GM18873 (cell line): ENCODE results near the gene SLC5A10.
"Not testable (repeated sequence)": the region's sequence is repeated elsewhere in the genome, so short reads cannot be mapped to it uniquely, and the experiment has no call there.

Source experiments
- ATAC-seq: cut with Tn5 transposase; IDR thresholded peaks from one replicate; pipeline ENCODE4 v1.9.1; 2021; ENCODE audit warnings: mild to moderate bottlenecking, moderate library complexity, moderate number of reproducible peaks; ENCODE audit not compliant: unreplicated experiment, low FRiP score

SLC5A10 gene

DNA sequence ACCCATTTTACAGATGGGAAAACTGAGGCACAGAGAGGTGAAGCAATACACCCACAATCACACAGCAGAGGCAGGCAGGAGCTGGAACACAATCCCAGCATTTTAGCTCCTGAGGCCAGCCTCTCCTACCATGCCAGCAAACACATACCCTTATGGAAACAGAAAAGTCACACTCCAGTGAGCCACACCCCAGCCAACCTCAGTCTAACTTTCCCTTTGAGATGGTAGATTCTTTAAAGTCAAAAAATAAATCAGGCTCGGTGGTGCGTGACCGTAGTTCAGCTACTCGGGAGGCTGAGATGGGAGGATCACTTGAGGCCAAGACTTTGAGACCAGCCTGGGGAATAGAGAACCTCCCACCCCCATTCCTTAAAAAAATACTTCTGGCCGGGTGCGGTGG, 84.2 kb downstream of the SLC5A10 start:
- not testable (repeated sequence) for ATAC-seq

DNA sequence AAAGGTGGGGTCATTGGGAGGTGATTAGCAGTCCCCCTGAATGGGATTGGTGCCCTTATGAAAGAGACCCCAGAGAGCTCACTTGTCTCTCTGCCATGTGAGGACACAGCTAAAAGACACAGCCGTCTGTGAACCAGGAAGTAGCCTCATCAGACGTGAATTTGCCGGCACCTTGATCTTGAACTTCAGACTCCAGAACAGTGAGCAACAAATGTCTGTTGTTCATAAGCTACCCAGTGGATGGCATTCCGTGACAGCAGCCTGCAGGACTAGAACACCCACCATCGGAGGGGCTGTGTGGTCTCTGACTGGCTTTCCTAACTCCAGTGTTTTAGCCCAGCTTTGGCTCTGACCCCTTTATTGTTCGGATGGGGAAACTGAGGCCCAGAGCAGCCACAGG, 85.6 kb downstream of the SLC5A10 start:
- ATAC-seq = not testable (repeated sequence)

DNA sequence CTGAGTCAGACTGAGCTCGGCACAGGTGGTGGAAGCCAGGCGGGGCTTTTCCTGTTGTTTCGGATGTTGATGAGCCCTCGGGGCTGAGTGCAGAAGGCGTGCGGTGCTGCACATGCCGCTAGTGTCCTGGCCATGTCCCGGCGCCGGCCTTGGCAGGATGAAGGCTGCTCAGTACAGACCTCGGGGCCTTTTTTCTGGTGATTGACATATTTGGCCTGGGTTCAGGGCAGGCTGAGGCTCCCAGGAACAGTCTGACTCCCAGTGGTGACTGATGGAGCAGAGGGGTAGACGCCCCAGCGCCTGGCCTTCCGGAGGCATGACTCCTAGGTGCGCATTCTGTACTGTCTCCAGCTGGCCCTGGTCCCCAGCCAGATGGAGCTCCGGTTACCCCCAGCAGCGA, 86.0 kb downstream of the SLC5A10 start:
- not testable (repeated sequence) for ATAC-seq

DNA sequence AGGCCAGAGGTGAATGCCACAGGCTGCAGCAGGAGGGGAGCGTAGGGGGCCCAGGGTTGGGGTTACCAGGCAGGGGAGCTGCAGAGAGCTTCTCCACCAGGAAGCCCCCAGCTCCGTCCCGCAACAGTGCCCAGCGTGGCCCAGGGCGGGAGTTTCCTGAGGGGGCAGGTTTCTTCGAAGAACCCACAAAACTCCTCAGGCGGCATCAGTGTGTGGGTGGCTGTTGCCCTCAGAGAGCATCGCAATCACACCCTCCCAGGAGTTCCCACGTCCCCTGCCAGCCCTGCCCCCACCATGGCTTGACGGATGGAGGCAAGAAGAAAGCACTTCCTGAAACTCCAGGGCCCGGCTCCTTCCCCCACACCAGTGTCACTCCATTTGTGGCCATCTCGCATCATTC, 86.8 kb downstream of the SLC5A10 start:
- ATAC-seq = not testable (repeated sequence)

DNA sequence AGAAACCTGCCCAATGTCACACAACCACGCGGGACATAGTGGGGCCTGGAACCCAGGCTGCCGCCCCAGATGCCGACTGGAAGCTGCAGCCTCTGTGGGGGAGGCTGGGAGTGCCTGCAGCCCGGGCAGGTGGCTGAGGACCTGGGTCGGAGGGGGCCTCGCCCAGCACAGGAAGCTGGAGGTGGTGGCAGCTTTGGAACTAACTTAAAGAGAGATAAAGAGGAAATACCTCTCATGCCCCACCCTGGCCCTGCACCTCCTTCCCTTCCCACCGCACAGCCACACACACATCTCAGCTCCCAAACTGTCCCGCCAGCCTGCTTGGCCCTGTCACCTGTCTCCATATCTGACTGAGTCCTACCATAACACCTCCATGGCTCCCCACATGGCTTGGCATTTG, 88.4 kb downstream of the SLC5A10 start:
- not testable (repeated sequence) for ATAC-seq

DNA sequence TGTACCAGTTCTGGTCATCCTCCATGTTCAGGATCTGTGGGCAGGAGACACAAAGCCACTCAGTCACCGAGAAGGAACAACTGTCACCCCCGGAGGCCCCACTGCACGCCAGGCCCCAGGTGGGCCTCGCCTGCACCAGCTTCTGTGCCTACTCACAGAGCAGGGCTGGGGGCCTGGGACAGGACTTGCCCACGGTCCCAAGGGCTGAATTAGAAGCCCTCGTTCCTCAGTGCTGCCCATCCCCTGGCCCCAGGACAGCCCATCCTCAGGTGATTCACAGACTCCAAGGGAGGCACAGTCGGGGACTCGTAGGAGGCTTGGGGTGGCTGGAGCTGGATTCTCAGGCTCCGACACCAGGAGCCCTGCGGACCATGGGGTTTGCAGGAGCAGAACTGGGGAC, 89.9 kb downstream of the SLC5A10 start:
- not testable (repeated sequence) for ATAC-seq

DNA sequence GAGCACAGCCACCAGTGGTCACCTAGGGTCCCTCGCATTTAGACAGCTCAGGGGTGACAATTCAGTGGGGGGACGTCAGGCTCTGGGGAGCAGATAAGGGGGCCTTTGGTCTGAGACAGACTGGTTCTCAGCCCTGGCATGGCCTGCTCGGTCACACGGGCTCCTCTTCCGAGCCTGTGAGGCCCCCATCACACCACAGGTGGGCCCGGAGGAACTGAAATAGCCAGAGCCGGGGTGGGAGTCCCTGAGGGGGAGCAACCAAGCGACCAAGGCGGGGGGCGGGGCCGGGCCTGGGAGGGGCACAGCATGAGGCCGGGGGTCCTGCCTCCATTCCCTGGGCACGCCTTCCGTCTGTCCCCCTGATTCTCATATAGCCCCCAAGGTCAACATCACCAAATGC, 90.4 kb downstream of the SLC5A10 start:
- ATAC-seq = not testable (repeated sequence)

DNA sequence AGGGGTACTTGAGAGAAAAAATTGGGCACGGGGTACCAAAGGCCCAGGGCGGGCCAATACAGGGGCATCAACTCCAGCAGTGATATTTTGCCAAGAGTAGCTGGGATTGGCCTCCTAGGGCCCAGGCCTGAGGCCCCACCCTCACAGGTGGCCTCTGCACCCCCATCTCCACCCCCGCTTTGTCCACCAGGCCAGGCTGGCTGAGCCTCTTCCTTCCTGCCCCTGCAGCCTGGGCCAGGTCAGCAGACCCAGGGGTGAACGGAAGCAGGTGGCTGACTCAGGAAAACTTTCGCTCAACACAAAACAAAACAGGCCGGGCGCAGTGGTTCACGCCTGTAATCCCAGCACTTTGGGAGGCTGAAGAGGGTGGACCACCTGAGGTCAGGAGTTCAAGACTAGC, 91.1 kb downstream of the SLC5A10 start:
- not testable (repeated sequence) for ATAC-seq

DNA sequence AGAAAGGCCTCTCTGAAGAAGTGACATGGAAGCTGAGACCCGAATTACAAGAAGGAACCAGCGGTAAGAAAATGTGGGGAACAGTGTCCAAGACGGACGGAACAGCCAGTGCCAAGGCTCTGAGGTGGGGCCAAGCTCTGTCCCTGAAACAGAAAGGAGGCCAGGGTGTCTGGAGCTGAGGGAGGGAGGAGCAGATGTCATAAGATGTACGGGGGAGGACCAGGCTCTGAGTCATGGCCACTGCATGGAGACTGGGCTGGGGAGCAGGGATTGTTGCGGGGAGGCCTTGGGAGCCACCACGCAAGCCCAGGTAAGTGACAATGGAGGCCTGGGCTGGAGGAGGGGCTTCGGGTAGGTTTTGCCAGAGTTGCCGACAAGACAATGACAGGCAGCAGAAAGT, 92.7 kb downstream of the SLC5A10 start:
- ATAC-seq = not testable (repeated sequence)

DNA sequence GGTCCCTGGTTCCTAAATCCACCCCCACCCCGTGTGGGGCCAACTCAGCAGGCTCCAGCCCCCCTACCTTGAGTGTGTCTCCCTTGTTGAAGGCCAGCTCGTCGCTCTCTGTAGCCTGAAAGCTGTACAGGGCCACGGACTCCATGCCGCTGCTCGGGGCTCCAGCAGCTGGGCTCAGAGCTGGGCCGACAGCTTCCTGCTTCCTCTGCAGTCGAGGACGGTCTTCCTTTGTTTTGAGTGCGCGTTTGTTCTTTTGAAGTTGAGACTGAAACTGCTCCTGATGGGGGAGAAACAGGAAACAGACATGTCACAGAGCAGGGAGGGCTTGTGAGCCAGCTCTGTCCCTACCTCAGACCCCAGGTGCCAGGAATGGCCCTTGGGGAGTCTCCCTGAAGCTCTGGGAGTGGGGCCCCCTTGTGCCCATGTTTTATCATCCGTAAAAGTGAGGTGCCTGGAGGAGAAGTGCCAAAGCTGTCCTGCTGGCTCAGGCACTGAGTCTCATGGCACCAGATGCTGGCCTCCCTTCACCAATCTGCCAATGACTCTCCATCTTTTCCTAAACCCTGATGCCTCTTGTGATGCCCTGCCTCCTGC, 94.9 kb downstream of the SLC5A10 start, which contains the start of gene GRAP:
Gene GRAP, minus strand, starts transcription at position 176 of the 594 bp plus-strand sequence. Its CDS starts 31 bp downstream, at position 145.
- not testable (repeated sequence) for ATAC-seq

DNA sequence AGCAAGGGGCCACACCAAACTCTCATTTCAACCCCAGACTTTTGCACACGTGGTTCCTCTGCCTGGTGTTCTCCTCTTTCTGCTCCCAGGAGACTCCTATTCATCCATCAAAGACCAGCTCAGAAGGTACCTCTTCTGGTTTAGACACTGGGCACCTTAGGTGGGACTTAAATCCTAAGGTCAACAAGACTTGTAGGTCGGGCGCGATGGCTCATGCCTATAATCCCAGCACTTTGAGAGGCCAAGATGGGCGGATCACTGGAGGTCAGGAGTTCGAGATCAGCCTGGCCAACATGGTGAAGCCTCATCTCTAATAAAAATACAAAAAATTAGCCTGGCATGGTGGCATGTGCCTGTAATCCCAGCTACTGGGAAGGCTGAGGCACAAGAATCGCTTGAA, 95.5 kb downstream of the SLC5A10 start:
- not testable (repeated sequence) for ATAC-seq

DNA sequence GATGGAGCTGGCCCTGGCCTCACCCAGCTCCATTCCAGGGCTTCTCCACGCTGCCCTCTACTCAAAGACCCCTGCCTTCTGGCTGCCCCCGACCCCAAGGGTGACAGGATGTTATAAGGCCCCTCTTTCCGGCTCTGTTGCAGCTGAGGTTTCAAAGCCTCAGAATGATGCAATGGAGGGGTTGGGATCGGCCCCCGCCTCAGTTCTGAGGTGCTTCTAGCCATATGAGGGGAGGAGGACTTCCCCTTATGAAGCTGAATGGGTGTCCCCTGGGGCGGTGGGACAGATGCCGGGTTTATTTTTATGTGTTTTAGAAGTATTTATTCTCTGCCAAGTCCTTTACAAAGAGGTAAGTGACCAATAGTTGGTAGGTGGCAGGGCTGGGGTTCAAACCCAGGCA, 96.9 kb downstream of the SLC5A10 start:
- ATAC-seq = not testable (repeated sequence)

DNA sequence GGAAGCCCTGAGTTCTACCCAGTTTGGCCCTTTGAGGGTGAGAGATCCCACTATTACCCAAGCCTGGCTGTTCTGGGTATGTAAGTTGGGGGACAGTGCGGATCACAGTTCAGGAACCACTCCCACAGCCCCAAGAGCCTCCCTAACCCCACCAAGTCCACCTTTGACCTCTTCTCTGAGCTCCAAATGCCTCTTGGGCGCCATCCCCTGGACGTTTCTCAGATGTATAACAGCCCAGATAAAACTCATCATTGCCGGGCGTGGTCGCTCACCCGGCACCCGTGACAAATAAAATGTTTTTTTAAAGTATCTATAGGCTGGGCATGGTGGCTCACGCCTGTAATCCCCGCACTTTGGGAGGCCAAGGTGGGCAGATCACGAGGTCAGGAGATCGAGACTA, 103.5 kb downstream of the SLC5A10 start:
- ATAC-seq = not testable (repeated sequence)

DNA sequence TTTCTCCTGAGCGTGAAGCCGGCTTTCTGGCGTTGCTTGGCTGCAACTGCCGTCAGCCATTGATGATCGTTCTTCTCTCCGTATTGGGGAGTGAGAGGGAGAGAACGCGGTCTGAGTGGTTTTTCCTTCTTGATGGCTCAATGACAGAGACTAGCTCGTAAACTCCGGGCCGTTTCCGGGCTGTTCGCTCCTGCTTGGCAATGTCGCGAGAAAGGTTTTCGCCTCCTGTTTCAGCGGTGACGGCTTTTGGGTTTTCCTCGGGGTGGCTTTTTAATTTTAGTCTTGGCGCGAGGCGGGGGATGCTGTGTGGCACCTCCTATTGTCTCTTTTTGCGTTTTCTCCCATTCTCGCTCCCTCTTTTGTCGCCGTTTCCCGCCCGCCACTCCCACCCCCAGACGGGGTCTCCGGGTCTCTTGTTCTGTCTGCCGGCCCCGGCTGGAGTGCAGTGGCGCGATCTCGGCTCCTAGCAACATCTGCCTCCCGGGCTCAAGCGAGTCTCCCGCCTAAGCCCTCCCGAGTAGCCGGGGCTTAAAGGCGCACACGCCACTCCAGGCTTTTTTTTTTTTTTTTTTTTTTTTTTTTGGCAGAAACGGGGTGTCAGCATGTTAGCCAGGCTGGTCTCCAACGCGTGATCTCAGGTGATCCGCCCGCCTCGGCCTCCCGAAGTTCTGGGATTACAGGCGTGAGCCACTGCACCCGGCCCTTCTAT, 110.2 kb downstream of the SLC5A10 start:
- peak; percentile 95 for ATAC-seq

DNA sequence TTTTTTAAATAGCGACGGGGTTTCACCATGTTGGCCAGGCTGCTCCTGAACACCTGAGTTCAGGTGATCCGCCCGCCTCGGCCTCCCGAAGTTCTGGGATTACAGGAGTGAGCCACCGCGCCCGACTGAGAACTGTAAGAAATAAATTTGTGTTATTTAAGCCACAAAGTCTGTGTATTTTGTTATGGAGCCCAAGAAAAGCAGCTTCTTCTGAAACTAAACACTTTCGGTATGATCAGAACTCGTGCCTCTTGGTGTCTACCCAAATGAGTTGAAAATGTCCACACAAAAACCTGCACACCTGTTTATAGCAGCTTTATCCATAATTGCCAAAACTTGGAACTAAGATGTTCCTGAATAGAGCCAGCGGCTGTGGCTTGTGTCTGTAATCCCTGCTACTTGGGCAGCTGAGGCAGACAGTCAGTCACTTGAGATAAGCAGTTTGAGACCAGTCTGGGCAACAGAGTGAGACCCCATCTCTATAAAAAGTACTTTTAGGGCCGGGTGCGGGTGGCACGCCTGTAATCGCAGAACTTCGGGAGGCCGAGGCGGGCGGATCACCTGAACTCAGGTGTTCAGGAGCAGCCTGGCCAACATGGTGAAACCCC, 110.9 kb downstream of the SLC5A10 start:
- ATAC-seq = peak; percentile 40

DNA sequence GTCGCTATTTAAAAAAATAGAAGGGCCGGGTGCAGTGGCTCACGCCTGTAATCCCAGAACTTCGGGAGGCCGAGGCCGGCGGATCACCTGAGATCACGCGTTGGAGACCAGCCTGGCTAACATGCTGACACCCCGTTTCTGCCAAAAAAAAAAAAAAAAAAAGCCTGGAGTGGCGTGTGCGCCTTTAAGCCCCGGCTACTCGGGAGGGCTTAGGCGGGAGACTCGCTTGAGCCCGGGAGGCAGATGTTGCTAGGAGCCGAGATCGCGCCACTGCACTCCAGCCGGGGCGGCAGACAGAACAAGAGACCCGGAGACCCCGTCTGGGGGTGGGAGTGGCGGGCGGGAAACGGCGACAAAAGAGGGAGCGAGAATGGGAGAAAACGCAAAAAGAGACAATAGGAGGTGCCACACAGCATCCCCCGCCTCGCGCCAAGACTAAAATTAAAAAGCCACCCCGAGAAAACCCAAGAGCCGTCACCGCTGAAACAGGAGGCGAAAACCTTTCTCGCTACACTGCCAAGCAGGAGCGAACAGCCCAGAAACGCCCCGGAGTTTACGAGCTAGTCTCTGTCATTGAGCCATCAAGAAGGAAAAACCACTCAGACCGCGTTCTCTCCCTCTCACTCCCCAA, 111.5 kb downstream of the SLC5A10 start:
- ATAC-seq = peak; percentile 18

DNA sequence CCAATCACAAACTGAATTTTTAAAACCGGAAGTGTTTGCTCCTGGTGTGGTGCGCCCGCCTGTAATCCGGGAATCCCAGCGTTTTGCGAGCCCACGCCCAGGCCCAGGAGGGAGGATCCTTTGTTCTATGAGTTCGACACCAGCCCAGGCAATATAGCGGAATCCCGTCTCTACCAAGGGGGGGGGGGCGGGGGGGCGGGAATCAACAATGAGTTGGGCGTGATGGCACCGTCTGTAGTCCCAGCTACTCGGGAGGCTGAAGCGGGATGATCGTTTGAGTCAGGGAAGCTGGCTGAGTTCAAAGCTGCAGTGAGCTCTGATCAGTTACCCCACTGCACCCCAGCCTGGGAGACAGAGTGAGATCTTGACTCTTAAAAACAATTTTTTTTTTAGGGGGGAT, 112.4 kb downstream of the SLC5A10 start:
- not testable (repeated sequence) for ATAC-seq

DNA sequence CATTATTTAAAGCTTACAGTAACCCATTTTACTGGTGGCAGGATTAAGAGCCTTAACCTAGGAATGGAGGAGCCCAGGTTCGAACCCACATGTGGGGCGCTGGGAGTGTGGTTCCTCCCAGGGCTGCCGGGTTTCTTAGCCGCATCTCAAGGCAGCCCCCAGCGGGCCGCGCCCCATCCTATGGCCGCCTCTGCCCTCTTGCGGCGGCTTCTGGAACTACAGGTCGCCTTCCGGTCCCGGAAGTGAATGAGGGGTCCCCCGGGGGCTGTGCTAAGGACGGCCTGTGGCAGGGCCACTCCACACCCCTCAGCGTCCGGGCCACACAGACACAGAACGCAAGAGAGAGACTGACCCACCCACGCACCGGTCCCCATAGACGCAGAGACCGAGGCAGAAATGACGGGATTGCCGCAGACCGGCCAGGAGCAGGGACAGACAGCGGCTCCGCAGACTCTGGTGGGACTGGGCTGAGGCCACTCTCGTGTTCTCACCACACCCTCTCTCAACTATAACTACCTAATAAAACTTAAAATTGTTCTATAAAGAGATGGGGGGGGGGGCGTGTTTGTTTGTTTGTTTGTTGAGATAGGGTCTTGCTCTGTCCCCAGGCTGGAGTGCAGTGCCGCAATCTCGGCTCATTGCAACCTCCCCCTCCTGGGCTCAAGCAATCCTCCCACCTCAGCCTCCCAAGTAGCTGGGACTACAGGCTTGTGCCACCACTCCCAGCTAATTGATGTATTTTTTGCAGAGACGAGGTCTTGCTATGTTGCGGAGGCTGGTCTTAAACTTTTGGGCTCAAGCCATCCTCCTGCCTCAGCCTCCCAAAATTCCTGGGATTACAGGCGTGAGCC, 118.6 kb downstream of the SLC5A10 start:
- peak; percentile 52 for ATAC-seq
